Measurements from ENCODE around the gene NDUFV3. TPM values are rescaled to one million over a fixed set of nuclear protein-coding genes. Genes with fewer than 3 reads are reported as not detected.

NDUFV3 gene
- total and polyA plus RNA-seq, 2 of the 13 experiments (the other 11 are each of a cell fraction or from before 2014, with no cell fraction given) = 14.2 to 29.6 TPM

DNA sequence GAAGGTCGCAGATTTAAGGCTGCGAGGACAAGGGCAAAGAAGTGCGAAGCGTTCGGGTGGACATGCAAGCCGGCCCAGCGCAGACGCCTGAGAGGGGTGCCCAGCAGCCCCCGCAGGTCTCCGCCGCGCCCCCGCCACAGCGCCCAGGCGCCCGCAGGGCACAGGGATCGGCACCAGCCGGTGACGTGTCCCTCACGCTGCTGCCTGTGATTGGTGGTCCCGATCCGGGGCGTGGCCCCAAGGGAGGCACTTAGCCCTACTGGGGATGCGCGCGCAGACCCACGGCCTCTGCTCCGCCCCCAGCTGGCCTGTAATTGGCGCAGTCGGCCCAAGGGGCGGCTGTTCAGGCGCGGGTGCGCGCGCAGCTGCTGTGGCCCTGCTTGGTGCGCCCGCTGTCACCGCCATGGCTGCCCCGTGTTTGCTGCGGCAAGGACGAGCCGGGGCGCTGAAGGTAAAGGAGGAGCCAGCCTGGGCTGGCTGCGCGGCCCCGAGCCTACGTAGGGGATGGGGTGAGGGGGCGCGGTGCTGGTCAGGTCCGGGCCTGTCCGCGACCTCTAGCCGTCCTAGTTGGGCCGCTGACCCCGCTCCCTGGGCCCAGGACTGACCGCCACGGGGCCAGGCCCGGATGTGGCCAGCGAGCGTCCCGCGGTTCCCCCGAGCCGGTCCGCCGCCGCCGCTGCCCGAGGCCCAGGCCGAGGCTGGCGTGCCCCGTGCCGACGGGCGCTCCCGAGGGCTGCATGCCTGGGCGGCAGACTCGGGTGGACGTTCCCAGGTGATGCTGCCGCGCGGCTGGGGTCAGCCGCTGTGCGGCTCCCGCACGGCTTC lies at the start of gene NDUFV3 (continued):
- TF ChIP-seq, protein P1, sequence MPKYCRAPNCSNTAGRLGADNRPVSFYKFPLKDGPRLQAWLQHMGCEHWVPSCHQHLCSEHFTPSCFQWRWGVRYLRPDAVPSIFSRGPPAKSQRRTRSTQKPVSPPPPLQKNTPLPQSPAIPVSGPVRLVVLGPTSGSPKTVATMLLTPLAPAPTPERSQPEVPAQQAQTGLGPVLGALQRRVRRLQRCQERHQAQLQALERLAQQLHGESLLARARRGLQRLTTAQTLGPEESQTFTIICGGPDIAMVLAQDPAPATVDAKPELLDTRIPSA (CRISPR knock-in tag; IDR thresholded peaks at IDR 0.05; ENCODE audit: borderline replicate concordance) = peak; percentile 79; the same call in 1 of the 2 replicates
- TF ChIP-seq ZNF652 (CRISPR knock-in tag; IDR thresholded peaks at IDR 0.05; ENCODE audit: borderline replicate concordance, low read depth) (no peak), ELF1 (CRISPR knock-in tag; IDR thresholded peaks at IDR 0.05) (no peak), SPEN (CRISPR knock-in tag; IDR thresholded peaks at IDR 0.05; ENCODE audit: low read depth) (peak; percentile 78; the same call in 1 of the 2 replicates), CCDC6 (CRISPR knock-in tag; IDR thresholded peaks at IDR 0.05) (peak; percentile 88), POGZ (CRISPR knock-in tag; IDR thresholded peaks at IDR 0.05) (peak; percentile 82), BCL6 (CRISPR knock-in tag; IDR thresholded peaks at IDR 0.05) (no peak; the same call in 1 of the 2 replicates), BHLHE40 (IDR thresholded peaks at IDR 0.05; ENCODE audit: low read length) (no peak), ZZZ3 (CRISPR knock-in tag; IDR thresholded peaks at IDR 0.05; ENCODE audit: borderline replicate concordance) (peak; percentile 55; the same call in 1 of the 2 replicates), RBAK (CRISPR knock-in tag; IDR thresholded peaks at IDR 0.05) (no peak), RFX3 (CRISPR knock-in tag; IDR thresholded peaks at IDR 0.05) (no peak), ZNF180 (CRISPR knock-in tag; IDR thresholded peaks at IDR 0.05; ENCODE audit: borderline replicate concordance, low read depth) (0 out of 2 replicates have a peak, but pooled peaks have one; percentile 78), ADNP (CRISPR knock-in tag; IDR thresholded peaks at IDR 0.05) (0 out of 2 replicates have a peak, but pooled peaks have one; percentile 39), CCAR2 (optimal IDR thresholded peaks at IDR 0.05; ENCODE audit: low read depth, low read length) (no peak), JUND (CRISPR knock-in tag; IDR thresholded peaks at IDR 0.05) (no peak; the same call in 1 of the 2 replicates), ZNF331 (CRISPR knock-in tag; IDR thresholded peaks at IDR 0.05) (peak; percentile 45; the same call in 1 of the 2 replicates), ZNF136 (CRISPR knock-in tag; IDR thresholded peaks at IDR 0.05; ENCODE audit: low read depth) (no peak), ZNF274 (CRISPR knock-in tag; IDR thresholded peaks at IDR 0.05) (peak; percentile 64), FLYWCH1 (CRISPR knock-in tag; IDR thresholded peaks at IDR 0.05) (no peak), RCOR2 (CRISPR knock-in tag; IDR thresholded peaks at IDR 0.05) (no peak), ZNF383 (CRISPR knock-in tag; IDR thresholded peaks at IDR 0.05; ENCODE audit: borderline replicate concordance) (no peak)
- TF ChIP-seq, protein P2, sequence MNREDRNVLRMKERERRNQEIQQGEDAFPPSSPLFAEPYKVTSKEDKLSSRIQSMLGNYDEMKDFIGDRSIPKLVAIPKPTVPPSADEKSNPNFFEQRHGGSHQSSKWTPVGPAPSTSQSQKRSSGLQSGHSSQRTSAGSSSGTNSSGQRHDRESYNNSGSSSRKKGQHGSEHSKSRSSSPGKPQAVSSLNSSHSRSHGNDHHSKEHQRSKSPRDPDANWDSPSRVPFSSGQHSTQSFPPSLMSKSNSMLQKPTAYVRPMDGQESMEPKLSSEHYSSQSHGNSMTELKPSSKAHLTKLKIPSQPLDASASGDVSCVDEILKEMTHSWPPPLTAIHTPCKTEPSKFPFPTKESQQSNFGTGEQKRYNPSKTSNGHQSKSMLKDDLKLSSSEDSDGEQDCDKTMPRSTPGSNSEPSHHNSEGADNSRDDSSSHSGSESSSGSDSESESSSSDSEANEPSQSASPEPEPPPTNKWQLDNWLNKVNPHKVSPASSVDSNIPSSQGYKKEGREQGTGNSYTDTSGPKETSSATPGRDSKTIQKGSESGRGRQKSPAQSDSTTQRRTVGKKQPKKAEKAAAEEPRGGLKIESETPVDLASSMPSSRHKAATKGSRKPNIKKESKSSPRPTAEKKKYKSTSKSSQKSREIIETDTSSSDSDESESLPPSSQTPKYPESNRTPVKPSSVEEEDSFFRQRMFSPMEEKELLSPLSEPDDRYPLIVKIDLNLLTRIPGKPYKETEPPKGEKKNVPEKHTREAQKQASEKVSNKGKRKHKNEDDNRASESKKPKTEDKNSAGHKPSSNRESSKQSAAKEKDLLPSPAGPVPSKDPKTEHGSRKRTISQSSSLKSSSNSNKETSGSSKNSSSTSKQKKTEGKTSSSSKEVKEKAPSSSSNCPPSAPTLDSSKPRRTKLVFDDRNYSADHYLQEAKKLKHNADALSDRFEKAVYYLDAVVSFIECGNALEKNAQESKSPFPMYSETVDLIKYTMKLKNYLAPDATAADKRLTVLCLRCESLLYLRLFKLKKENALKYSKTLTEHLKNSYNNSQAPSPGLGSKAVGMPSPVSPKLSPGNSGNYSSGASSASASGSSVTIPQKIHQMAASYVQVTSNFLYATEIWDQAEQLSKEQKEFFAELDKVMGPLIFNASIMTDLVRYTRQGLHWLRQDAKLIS (CRISPR knock-in tag; IDR thresholded peaks at IDR 0.05) = no peak
- TF ChIP-seq, protein P3, sequence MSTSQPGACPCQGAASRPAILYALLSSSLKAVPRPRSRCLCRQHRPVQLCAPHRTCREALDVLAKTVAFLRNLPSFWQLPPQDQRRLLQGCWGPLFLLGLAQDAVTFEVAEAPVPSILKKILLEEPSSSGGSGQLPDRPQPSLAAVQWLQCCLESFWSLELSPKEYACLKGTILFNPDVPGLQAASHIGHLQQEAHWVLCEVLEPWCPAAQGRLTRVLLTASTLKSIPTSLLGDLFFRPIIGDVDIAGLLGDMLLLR (CRISPR knock-in tag; IDR thresholded peaks at IDR 0.05) = no peak
- TF ChIP-seq, protein P4, sequence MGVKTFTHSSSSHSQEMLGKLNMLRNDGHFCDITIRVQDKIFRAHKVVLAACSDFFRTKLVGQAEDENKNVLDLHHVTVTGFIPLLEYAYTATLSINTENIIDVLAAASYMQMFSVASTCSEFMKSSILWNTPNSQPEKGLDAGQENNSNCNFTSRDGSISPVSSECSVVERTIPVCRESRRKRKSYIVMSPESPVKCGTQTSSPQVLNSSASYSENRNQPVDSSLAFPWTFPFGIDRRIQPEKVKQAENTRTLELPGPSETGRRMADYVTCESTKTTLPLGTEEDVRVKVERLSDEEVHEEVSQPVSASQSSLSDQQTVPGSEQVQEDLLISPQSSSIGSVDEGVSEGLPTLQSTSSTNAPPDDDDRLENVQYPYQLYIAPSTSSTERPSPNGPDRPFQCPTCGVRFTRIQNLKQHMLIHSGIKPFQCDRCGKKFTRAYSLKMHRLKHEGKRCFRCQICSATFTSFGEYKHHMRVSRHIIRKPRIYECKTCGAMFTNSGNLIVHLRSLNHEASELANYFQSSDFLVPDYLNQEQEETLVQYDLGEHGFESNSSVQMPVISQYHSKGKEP (CRISPR knock-in tag; IDR thresholded peaks at IDR 0.05) = 0 out of 2 replicates have a peak, but pooled peaks have one; percentile 44
